Sigmoid colon (tissue), 3 donors: ENCODE data around the gene IL1RAPL2.

Experiments
- POLR2A ChIP-seq, 2 donors: fragments of 450-650 bp; IDR thresholded peaks; one replicate each; pipeline ENCODE4 v1.6.1; 2016; ENCODE audit warnings: antibody characterized with exemption in 2 of 2, mild to moderate bottlenecking in 2 of 2, moderate library complexity in 2 of 2
- TF ChIP-seq, protein P1 (sequence below), 4 experiments: fragments of 450-650 bp in 3 of 4; fragments of 200-600 bp in 1 of 4; IDR thresholded peaks; one replicate each; pipeline ENCODE4 v1.5.1; 2016 to 2019; ENCODE audit warnings: antibody characterized with exemption in 4 of 4, mild to moderate bottlenecking in 3 of 4, moderate library complexity in 2 of 4

DNA sequence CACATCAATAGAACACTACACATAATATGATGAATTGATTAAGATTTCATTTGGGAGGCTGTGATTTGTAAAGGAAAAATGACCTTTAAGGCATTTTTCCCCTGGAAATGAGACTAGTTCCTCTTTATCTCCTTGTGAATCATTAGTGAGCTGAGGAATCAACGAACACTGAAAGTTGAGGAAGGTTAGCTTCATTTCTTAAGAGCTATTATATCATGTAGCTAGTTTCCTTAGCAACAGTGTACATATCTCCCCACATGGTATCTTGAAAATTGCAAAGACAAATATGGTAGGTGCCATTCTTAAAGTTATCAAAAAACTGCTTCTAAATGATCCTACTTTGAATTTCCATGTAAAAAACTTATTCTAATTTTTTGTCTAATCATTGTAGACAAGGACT lies 1128.8 kb downstream of the IL1RAPL2 start:
- TF ChIP-seq, protein P1, sequence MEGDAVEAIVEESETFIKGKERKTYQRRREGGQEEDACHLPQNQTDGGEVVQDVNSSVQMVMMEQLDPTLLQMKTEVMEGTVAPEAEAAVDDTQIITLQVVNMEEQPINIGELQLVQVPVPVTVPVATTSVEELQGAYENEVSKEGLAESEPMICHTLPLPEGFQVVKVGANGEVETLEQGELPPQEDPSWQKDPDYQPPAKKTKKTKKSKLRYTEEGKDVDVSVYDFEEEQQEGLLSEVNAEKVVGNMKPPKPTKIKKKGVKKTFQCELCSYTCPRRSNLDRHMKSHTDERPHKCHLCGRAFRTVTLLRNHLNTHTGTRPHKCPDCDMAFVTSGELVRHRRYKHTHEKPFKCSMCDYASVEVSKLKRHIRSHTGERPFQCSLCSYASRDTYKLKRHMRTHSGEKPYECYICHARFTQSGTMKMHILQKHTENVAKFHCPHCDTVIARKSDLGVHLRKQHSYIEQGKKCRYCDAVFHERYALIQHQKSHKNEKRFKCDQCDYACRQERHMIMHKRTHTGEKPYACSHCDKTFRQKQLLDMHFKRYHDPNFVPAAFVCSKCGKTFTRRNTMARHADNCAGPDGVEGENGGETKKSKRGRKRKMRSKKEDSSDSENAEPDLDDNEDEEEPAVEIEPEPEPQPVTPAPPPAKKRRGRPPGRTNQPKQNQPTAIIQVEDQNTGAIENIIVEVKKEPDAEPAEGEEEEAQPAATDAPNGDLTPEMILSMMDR (IDR thresholded peaks at IDR 0.05), result no peak
- no peak for TF ChIP-seq POLR2A (IDR thresholded peaks at IDR 0.05)
